Neural progenitor cell (in vitro differentiated cells): Measurements from ENCODE around the gene ZNF276. TPM values are rescaled to one million over a fixed set of nuclear protein-coding genes. Genes with fewer than 3 reads are reported as not detected.

Experiments
- DNase-seq: peaks from one replicate; pipeline ENCODE4 v3.0.0-alpha.2; 2016; ENCODE audit warnings: low spot score
- H2AFZ ChIP-seq: fragments of 200-600 bp; sonication (generic); replicated peaks from 2 replicates; pipeline ENCODE4 v1.6.1; 2016; ENCODE audit warnings: antibody characterized with exemption
- H3F3A ChIP-seq: fragments of 200-600 bp; sonication (generic); 2 replicates; pipeline ENCODE4 v1.6.1; 2016; ENCODE audit warnings: antibody characterized with exemption, low read depth
- H3K27ac ChIP-seq: fragments of 200-600 bp; sonication (generic); 2 replicates; pipeline ENCODE4 v1.5.1; 2016; ENCODE audit warnings: mild to moderate bottlenecking
- H3K27me3 ChIP-seq: fragments of 200-600 bp; sonication (generic); 2 replicates; pipeline ENCODE4 v1.6.1; 2016; ENCODE audit warnings: mild to moderate bottlenecking, moderate library complexity
- H3K36me3 ChIP-seq: fragments of 200-600 bp; sonication (generic); 2 replicates; pipeline ENCODE4 v1.5.1; 2016
- H3K4me1 ChIP-seq: fragments of 200-600 bp; sonication (generic); 2 replicates; pipeline ENCODE4 v1.6.1; 2016; ENCODE audit warnings: mixed run types
- H3K4me2 ChIP-seq: fragments of 200-600 bp; sonication (generic); 2 replicates; pipeline ENCODE4 v1.6.1; 2016
- H3K4me3 ChIP-seq: fragments of 200-600 bp; sonication (generic); 2 replicates; pipeline ENCODE4 v1.5.1; 2016
- H3K79me2 ChIP-seq: fragments of 200-600 bp; sonication (generic); 2 replicates; pipeline ENCODE4 v1.6.1; 2016; ENCODE audit warnings: low read depth
- H3K9ac ChIP-seq: fragments of 200-600 bp; sonication (generic); 2 replicates; pipeline ENCODE4 v1.6.1; 2016
- H3K9me3 ChIP-seq: fragments of 200-600 bp; sonication (generic); 2 replicates; pipeline ENCODE4 v1.5.1; 2016; ENCODE audit warnings: low read depth
- H4K20me1 ChIP-seq: fragments of 200-600 bp; sonication (generic); 2 replicates; pipeline ENCODE4 v1.6.1; 2016; ENCODE audit warnings: low read depth
- H3K27ac Mint-ChIP-seq: 3 replicates; pipeline ENCODE4 v1.8.0; 2021; ENCODE audit warnings: mixed read lengths
- H3K27me3 Mint-ChIP-seq: 2 replicates; pipeline ENCODE4 v1.8.0; 2022; ENCODE audit warnings: low read depth, mild to moderate bottlenecking, inconsistent platforms, moderate library complexity, mixed read lengths; ENCODE audit not compliant: insufficient read depth
- H3K36me3 Mint-ChIP-seq: 3 replicates; pipeline ENCODE4 v1.8.0; 2021; ENCODE audit warnings: mixed read lengths
- H3K4me1 Mint-ChIP-seq: 3 replicates; pipeline ENCODE4 v1.8.0; 2021; ENCODE audit warnings: mixed read lengths
- H3K4me3 Mint-ChIP-seq: 3 replicates; pipeline ENCODE4 v1.8.0; 2021; ENCODE audit warnings: mild to moderate bottlenecking, moderate library complexity, mixed read lengths
- H3K9me3 Mint-ChIP-seq: 3 replicates; pipeline ENCODE4 v1.8.0; 2020; ENCODE audit warnings: mixed read lengths
- EZH2 ChIP-seq: fragments of 200-600 bp; sonication (generic); IDR thresholded peaks from 2 replicates; pipeline ENCODE4 v1.6.1; 2017; ENCODE audit warnings: antibody characterized with exemption, mild to moderate bottlenecking, moderate library complexity
- EZH2phosphoT487 ChIP-seq: fragments of 200-600 bp; sonication (generic); IDR thresholded peaks from 2 replicates; pipeline ENCODE4 v1.6.1; 2017; ENCODE audit warnings: antibody characterized with exemption
- total RNA-seq: library from RNA; depleted of rRNA; stranded (reverse); fragments of >200 nt; gene quantifications from 2 replicates; pipeline ENCODE4 v1.2.3, GENCODE V29; 2015; ENCODE audit warnings: low replicate concordance
- TF ChIP-seq, protein P1 (sequence below): fragments of 200-600 bp; sonication (generic); IDR thresholded peaks from 2 replicates; pipeline ENCODE4 v1.5.1; 2017; ENCODE audit warnings: antibody characterized with exemption, mild to moderate bottlenecking

ZNF276 gene
- total RNA-seq, 1 donor from 2014 or later, result 8.4 TPM

DNA sequence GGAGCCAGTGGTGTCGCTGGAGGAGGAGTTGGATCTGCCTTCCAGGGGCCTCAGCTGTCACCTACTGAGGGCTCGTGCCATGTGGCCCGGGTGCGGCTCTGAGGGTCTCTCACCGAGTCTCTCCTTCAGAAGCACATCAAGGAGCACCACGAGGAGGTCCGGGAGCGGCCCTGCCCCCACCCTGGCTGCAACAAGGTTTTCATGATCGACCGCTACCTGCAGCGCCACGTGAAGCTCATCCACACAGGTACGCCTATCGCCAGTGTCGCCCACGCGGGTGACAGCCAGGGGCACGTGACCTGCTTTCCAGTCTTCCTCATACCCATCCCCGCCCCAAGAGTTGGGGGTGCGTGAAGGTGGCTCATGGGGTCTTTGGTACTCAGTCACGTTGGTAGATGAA, 12.5 kb downstream of the ZNF276 start:
- Histone ChIP-seq H3K9ac (no peak overlapping the region), H3K4me1 (no peaks in the 10 kb centered on the region), H3F3A (no peaks in the 10 kb centered on the region), H3K79me2 (no peaks in the 10 kb centered on the region), H4K20me1 (peaks cover 9% of the 10 kb centered on the region), H2AFZ (no peak overlapping the region), H3K36me3 (no peaks in the 10 kb centered on the region), H3K27ac (no peak overlapping the region), H3K27me3 (no peaks in the 10 kb centered on the region), H3K4me3 (no peak overlapping the region), H3K9me3 (no peaks in the 10 kb centered on the region), H3K4me2 (no peak overlapping the region)
- Mint-ChIP-seq H3K4me3 (no peak overlapping the region), H3K27ac (no peak overlapping the region), H3K27me3 (peaks cover 8% of the 10 kb centered on the region), H3K9me3 (no peaks in the 10 kb centered on the region), H3K36me3 (peaks cover 45% of the 10 kb centered on the region), H3K4me1 (peaks cover 16% of the 10 kb centered on the region)
- TF ChIP-seq EZH2, result no peak
- TF ChIP-seq EZH2phosphoT487, result no peak
- TF ChIP-seq, protein P1, sequence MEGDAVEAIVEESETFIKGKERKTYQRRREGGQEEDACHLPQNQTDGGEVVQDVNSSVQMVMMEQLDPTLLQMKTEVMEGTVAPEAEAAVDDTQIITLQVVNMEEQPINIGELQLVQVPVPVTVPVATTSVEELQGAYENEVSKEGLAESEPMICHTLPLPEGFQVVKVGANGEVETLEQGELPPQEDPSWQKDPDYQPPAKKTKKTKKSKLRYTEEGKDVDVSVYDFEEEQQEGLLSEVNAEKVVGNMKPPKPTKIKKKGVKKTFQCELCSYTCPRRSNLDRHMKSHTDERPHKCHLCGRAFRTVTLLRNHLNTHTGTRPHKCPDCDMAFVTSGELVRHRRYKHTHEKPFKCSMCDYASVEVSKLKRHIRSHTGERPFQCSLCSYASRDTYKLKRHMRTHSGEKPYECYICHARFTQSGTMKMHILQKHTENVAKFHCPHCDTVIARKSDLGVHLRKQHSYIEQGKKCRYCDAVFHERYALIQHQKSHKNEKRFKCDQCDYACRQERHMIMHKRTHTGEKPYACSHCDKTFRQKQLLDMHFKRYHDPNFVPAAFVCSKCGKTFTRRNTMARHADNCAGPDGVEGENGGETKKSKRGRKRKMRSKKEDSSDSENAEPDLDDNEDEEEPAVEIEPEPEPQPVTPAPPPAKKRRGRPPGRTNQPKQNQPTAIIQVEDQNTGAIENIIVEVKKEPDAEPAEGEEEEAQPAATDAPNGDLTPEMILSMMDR, result no peak
- DNase-seq, result no peak

DNA sequence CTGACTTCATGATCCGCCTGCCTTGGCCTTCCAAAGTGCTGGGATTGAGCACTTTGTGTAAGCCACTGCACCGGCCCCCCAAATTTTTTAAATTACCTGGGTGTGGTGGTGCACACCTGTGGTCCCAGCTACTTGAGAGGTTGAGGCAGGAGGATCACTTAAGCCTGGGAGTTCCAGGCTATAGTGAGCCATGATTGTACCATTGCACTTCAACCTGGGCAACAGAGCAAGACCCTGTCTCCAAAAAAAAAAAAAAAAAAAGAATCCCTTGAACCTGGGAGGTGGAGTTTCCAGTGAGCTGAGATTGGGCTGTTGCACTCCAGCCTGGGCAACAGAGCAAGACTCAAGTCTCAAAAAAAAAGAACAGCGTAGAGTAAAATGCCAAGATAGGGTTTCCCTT, 15.2 kb downstream of the ZNF276 start:
- H3K36me3 Mint-ChIP-seq, result peaks cover 42% of the 10 kb centered on the region
- no peaks in the 10 kb centered on the region for H4K20me1 ChIP-seq
- no peak overlapping the region for H3K27ac ChIP-seq

DNA sequence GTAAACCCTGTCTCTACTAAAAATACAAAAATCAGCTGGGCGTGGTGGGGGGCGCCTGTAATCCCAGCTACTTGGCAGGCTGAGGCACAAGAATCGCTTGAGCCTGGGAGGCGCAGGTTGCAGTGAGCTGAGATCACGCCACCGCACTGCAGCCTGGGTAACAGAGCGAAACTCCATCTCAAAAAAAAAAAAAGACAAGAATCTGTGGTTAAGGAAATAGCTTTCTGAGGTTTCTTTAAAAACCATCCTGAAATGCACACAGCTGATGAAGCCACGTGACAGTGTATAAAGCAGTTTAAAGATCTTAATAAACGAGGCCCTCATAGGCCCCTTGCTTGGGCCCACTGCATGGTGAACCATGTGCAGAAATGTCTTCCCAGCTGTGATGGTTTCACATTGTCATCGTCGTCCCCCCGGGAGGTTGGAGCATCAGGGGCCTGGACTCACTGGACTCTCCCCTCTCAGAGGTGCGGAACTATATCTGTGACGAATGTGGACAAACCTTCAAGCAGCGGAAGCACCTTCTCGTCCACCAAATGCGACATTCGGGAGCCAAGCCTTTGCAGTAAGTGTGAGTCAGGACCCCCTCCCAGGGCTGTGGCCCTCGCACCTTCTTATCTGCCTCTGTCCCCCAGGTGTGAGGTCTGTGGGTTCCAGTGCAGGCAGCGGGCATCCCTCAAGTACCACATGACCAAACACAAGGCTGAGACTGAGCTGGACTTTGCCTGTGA, 16.2 kb downstream of the ZNF276 start:
- DNase-seq, result no peak
- Histone ChIP-seq H3K79me2 (no peaks in the 10 kb centered on the region), H3F3A (no peaks in the 10 kb centered on the region), H3K9me3 (no peaks in the 10 kb centered on the region), H3K27me3 (no peaks in the 10 kb centered on the region), H3K4me3 (no peak overlapping the region), H3K4me1 (no peaks in the 10 kb centered on the region), H3K27ac (no peak overlapping the region), H3K4me2 (no peak overlapping the region), H4K20me1 (no peaks in the 10 kb centered on the region), H3K36me3 (no peaks in the 10 kb centered on the region), H3K9ac (no peak overlapping the region), H2AFZ (no peak overlapping the region)
- Mint-ChIP-seq H3K36me3 (peaks cover 38% of the 10 kb centered on the region), H3K4me3 (no peak overlapping the region), H3K4me1 (no peaks in the 10 kb centered on the region), H3K9me3 (no peaks in the 10 kb centered on the region), H3K27ac (no peak overlapping the region), H3K27me3 (peaks cover 3% of the 10 kb centered on the region)
- TF ChIP-seq, protein P1, result no peak
- TF ChIP-seq EZH2, result no peak
- no peak for TF ChIP-seq EZH2phosphoT487

More for the DNA sequence above, 15.2 kb downstream of the ZNF276 start:
- Histone ChIP-seq H3K9me3 (no peaks in the 10 kb centered on the region), H3K4me1 (no peaks in the 10 kb centered on the region), H3K4me2 (no peak overlapping the region), H2AFZ (no peak overlapping the region), H3K79me2 (no peaks in the 10 kb centered on the region), H3K4me3 (no peak overlapping the region), H3K36me3 (no peaks in the 10 kb centered on the region), H3F3A (no peaks in the 10 kb centered on the region), H3K9ac (no peak overlapping the region), H3K27me3 (no peaks in the 10 kb centered on the region)
- peaks cover 3% of the 10 kb centered on the region for H3K27me3 Mint-ChIP-seq
- no peak for DNase-seq
- no peak overlapping the region for H3K27ac Mint-ChIP-seq
- TF ChIP-seq EZH2 (no peak), EZH2phosphoT487 (no peak)
- TF ChIP-seq, protein P1, result no peak
- no peaks in the 10 kb centered on the region for H3K9me3 Mint-ChIP-seq
- peaks cover 4% of the 10 kb centered on the region for H3K4me1 Mint-ChIP-seq
- H3K4me3 Mint-ChIP-seq, result no peak overlapping the region
